Measurements from ENCODE around the gene NEDD4L.

Gene NEDD4L

DNA sequence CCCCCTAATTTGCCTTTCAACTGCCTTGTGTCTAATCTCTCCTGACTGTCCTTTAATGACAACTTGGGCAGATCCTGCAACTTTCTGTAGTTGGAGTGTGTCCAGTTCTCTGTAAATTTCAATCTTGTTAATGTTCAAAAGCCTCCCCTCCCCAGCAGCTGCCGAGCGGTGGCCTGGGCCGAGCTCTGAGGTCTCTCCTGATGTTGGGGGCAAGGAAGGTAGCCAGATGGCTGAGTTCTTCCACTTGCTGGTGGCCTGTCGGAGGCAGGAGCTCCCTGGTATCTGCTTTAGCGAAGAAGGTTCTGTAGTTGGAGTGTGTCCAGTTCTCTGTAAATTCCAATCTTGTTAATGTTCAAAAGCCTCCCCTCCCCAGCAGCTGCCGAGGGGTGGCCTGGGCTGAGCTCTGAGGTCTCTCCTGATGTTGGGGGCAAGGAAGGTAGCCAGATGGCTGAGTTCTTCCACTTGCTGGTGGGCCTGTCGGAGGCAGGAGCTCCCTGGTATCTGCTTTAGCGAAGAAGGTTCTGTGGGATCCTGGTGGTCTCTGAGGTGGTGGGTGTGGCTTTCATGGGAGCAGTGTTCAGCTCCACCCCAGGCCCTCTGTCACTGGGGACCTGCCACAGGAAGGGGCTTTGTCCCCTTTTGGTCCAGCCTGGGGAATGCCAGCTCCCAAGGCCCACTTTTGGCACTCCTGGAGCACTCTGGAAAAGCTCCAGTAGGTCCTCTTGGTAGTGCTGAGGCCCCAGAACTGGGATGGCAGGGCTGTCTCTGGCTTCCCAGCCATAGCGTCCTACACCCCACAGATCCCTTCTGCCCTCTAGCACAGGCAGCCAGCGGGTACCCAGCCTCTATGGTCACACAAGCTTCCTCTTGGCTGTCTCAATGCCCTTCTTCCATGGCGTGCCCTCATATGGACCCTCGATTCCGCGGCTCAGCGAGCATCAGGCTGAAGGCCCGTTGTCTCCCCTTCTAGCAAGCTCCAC lies 373.0 kb downstream of the NEDD4L start:
- DNase-seq (ENCODE audit: low spot score), result no peak
- in situ Hi-C loops (cut with MboI; ENCODE audit: low pct_unique_long_range_greater_than_20kb, low sequenced_read_pairs, unreplicated experiment), result no loop called here
- TF ChIP-seq, protein P1, sequence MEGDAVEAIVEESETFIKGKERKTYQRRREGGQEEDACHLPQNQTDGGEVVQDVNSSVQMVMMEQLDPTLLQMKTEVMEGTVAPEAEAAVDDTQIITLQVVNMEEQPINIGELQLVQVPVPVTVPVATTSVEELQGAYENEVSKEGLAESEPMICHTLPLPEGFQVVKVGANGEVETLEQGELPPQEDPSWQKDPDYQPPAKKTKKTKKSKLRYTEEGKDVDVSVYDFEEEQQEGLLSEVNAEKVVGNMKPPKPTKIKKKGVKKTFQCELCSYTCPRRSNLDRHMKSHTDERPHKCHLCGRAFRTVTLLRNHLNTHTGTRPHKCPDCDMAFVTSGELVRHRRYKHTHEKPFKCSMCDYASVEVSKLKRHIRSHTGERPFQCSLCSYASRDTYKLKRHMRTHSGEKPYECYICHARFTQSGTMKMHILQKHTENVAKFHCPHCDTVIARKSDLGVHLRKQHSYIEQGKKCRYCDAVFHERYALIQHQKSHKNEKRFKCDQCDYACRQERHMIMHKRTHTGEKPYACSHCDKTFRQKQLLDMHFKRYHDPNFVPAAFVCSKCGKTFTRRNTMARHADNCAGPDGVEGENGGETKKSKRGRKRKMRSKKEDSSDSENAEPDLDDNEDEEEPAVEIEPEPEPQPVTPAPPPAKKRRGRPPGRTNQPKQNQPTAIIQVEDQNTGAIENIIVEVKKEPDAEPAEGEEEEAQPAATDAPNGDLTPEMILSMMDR (IDR thresholded peaks at IDR 0.05; ENCODE audit: extremely low read depth, insufficient read depth, missing control alignments), result no peak

DNA sequence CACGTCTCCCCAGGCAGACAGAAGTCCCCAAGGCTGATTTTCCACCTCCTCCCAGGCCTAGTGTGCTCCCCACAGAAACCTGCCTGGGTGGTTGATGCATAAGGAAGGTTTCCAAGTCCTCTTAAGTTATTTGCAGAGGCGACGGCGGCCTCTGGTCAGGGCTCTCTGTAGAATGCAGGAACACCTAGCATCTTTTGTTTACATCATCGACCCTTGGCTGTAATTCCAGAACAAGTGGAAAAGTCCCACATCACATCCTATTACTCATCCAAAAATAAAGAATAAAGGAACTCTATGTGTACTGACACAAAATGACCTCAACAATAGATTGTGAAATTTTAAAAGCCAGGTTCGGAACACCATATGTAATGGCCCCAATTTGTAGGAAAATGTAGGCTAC lies 373.7 kb downstream of the NEDD4L start:
- in situ Hi-C loops (cut with MboI; ENCODE audit: low pct_unique_long_range_greater_than_20kb, low sequenced_read_pairs, unreplicated experiment), result no loop called here
- TF ChIP-seq, protein P1 (IDR thresholded peaks at IDR 0.05; ENCODE audit: extremely low read depth, insufficient read depth, missing control alignments), result no peak
- no peak for DNase-seq (ENCODE audit: low spot score)

DNA sequence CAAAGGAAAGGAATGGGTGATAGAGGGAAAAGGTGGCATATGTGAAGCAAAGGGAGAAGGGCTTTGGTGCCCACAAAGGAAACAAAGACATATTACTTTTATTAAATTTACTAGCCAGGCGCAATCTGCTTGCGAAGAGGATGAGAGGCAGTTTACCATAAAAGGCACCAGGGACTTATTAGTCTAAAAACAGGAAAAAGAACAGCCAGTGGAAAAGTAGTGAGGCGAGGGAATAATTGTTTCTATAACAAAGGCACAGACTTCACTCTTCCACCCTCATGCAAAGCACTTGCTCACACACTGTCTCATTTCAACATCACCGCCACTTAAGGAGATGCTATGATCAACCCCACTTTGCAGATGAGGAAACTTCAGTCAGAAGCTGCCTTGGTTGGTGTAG lies 374.3 kb downstream of the NEDD4L start:
- in situ Hi-C loops (cut with MboI; ENCODE audit: low pct_unique_long_range_greater_than_20kb, low sequenced_read_pairs, unreplicated experiment), result no loop called here
- no peak for DNase-seq (ENCODE audit: low spot score)
- TF ChIP-seq, protein P1 (IDR thresholded peaks at IDR 0.05; ENCODE audit: extremely low read depth, insufficient read depth, missing control alignments), result no peak

DNA sequence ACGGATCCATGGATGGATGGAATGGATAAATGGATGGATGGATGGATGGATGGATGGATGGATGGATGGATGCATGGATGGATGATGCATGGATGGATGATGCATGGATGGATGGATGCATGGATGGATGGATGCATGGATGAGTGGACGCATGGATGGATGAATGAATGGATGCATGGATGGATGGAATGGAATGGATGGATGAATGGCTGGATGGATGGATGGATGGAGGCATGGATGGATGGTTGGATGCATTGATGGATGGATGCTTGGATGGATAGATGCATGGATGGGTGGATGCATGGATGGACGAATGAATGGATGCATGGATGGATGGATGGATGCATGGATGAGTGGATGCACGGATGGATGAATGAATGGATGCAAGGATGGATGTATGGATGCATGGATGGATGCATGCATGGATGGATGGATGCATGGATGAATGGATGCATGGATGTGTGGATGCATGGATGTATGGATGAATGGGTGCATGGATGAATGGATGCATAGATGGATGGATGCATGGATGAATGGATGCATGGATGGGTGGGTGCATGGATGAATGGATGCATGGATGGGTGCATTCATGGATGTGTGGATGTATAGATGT lies 375.7 kb downstream of the NEDD4L start:
- in situ Hi-C loops (cut with MboI; ENCODE audit: low pct_unique_long_range_greater_than_20kb, low sequenced_read_pairs, unreplicated experiment), result no loop called here
- no peak for DNase-seq (ENCODE audit: low spot score)
- TF ChIP-seq, protein P1 (IDR thresholded peaks at IDR 0.05; ENCODE audit: extremely low read depth, insufficient read depth, missing control alignments), result no peak

DNA sequence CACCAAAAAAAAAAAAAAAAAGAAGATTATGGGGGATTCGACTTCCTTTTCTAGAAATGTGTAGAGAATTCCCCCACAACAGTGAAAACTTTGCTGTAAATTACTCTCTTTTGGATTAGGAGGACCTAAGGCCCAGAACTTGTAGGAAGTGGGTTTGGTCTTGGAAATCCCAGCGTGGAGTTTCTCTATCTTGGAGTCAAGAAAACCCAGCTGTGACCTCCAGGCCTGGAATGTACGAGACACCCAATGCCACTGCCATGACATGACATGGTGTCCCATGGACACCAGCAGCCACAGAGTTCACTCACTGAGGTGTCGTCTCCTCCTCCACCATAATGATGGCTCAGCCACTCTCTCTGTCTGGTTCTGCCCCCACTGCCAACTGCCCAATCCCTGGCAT lies 382.6 kb downstream of the NEDD4L start:
- no peak for DNase-seq (ENCODE audit: low spot score)
- in situ Hi-C loops (cut with MboI; ENCODE audit: low pct_unique_long_range_greater_than_20kb, low sequenced_read_pairs, unreplicated experiment), result no loop called here
- TF ChIP-seq, protein P1 (IDR thresholded peaks at IDR 0.05; ENCODE audit: extremely low read depth, insufficient read depth, missing control alignments), result no peak

DNA sequence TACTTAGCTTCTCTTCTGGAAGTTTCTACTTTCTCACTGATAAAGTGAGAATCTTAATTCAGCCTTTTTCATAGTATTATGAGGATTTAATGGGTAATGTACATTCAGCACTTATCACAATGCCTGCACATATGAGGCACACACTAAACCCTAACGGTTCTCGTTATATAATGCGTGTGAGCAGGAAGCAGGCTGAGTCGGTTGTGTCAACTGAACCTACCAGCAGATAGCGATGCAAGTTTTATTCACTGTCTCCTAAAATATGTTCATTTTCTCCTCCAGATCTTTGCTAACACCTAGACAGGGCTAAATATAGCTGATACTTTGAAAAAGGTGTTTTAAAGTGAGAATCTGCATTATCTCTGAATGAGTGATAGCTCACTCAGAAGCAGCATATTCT lies 383.3 kb downstream of the NEDD4L start:
- in situ Hi-C loops (cut with MboI; ENCODE audit: low pct_unique_long_range_greater_than_20kb, low sequenced_read_pairs, unreplicated experiment), result no loop called here
- TF ChIP-seq, protein P1 (IDR thresholded peaks at IDR 0.05; ENCODE audit: extremely low read depth, insufficient read depth, missing control alignments), result no peak
- DNase-seq (ENCODE audit: low spot score), result no peak

All from GM13977 (cell line).